Activated CD8-positive, alpha-beta T cell treated with anti-CD3 and anti-CD28 coated beads for 36 hours (primary cell): ENCODE results near the gene ADGRF3. TPM values are rescaled to one million over a fixed set of nuclear protein-coding genes. Genes with fewer than 3 reads are reported as not detected.
"Not testable (repeated sequence)": the region's sequence is repeated elsewhere in the genome, so short reads cannot be mapped to it uniquely, and the experiment has no call there.

Experiments
- ATAC-seq: fragments of 200-7000 bp; cut with Tn5 transposase; one replicate; pipeline ENCODE4 v1.10.0; 2021; ENCODE audit warnings: mild to moderate bottlenecking, moderate library complexity
- CTCF ChIA-PET: fragments of 350-600 bp; sonication (Branson Sonifier 250); formaldehyde crosslinking; loops from one replicate; lab custom pipeline; 2021; ENCODE audit warnings: antibody characterized with exemption; lab: Charles Lee
- POLR2A ChIA-PET: fragments of 350-600 bp; sonication (Branson Sonifier 250); formaldehyde crosslinking; loops from one replicate; lab custom pipeline; 2021; ENCODE audit warnings: antibody characterized with exemption; lab: Charles Lee
- DNase-seq: peaks from one replicate; pipeline ENCODE4 v3.0.0-alpha.2; 2020
- H3K27ac Mint-ChIP-seq: one replicate; pipeline ENCODE4 v1.8.0; 2021; ENCODE audit warnings: mild to moderate bottlenecking, mixed read lengths
- H3K27me3 Mint-ChIP-seq: one replicate; pipeline ENCODE4 v1.8.0; 2021; ENCODE audit warnings: mixed read lengths
- H3K36me3 Mint-ChIP-seq: one replicate; pipeline ENCODE4 v1.8.0; 2021; ENCODE audit warnings: low read depth, mixed read lengths
- H3K4me1 Mint-ChIP-seq: one replicate; pipeline ENCODE4 v1.8.0; 2021; ENCODE audit warnings: low read depth, mixed read lengths
- H3K4me3 Mint-ChIP-seq: one replicate; pipeline ENCODE4 v1.8.0; 2021; ENCODE audit warnings: mild to moderate bottlenecking, moderate library complexity, mixed read lengths
- H3K9me3 Mint-ChIP-seq: one replicate; pipeline ENCODE4 v1.8.0; 2021; ENCODE audit warnings: mixed read lengths
- CTCF ChIP-seq: fragments of 200-600 bp; IDR thresholded peaks from one replicate; pipeline ENCODE4 v1.8.0; 2022; ENCODE audit warnings: antibody characterized with exemption, mild to moderate bottlenecking
- intact Hi-C: fragments of 100-400 bp; cut with micrococcal nuclease; formaldehyde crosslinking; loops from one replicate; pipeline ENCODE4 v1.10.0; 2022
- total RNA-seq, 2 experiments: library from RNA; stranded (reverse); gene quantifications; one replicate each; pipeline ENCODE4 v1.2.3, GENCODE V29; 2021

Gene ADGRF3
- total RNA-seq, 2 experiments from 2014 or later, result 4.8 to 5.7 TPM

- no peak for DNase-seq
- CTCF ChIA-PET, result interaction anchor here (1.6 kb wide), 1 partner anchor 376 kb away, joined by 3 read pairs; no protein-coding TSS in a partner anchor
- ATAC-seq, result no peak
- POLR2A ChIA-PET, result no interaction called here
- no peaks in the 10 kb centered on the region for H3K27me3 Mint-ChIP-seq
- H3K9me3 Mint-ChIP-seq, result no peaks in the 10 kb centered on the region
- TF ChIP-seq CTCF, result no peak
- no peak overlapping the region for H3K4me3 Mint-ChIP-seq
- no peaks in the 10 kb centered on the region for H3K36me3 Mint-ChIP-seq
- no peak overlapping the region for H3K27ac Mint-ChIP-seq
- intact Hi-C loops, result no loop called here
- peaks cover 21% of the 10 kb centered on the region for H3K4me1 Mint-ChIP-seq
Measured at GRCh38 chr2:26327291-26328272, 19.0 kb downstream of the ADGRF3 start.

- H3K4me3 Mint-ChIP-seq, result no peak overlapping the region
- no peak for TF ChIP-seq CTCF
- H3K9me3 Mint-ChIP-seq, result no peaks in the 10 kb centered on the region
- H3K27me3 Mint-ChIP-seq, result no peaks in the 10 kb centered on the region
- POLR2A ChIA-PET, result no interaction called here
- H3K4me1 Mint-ChIP-seq, result peaks cover 21% of the 10 kb centered on the region
- no peaks in the 10 kb centered on the region for H3K36me3 Mint-ChIP-seq
- ATAC-seq (peak; percentile 19), DNase-seq (no peak)
- H3K27ac Mint-ChIP-seq, result peak overlapping the region; percentile 20
- intact Hi-C loops, result no loop called here
- CTCF ChIA-PET, result interaction anchor here (1.6 kb wide), 1 partner anchor 375 kb away, joined by 3 read pairs; no protein-coding TSS in a partner anchor
Measured at GRCh38 chr2:26326514-26326913, 20.1 kb downstream of the ADGRF3 start.

- ATAC-seq (no peak), DNase-seq (no peak)
- Mint-ChIP-seq H3K27ac (no peak overlapping the region), H3K36me3 (no peaks in the 10 kb centered on the region), H3K27me3 (no peaks in the 10 kb centered on the region), H3K4me3 (no peak overlapping the region), H3K4me1 (peaks cover 21% of the 10 kb centered on the region), H3K9me3 (no peaks in the 10 kb centered on the region)
- CTCF ChIA-PET, result interaction anchor here (0.9 kb wide), 1 partner anchor 143 kb away, joined by 3 read pairs; no protein-coding TSS in a partner anchor
- POLR2A ChIA-PET, result no interaction called here
- no peak for TF ChIP-seq CTCF
- intact Hi-C loops, result no loop called here
Measured at GRCh38 chr2:26325851-26326250, 20.7 kb downstream of the ADGRF3 start.

- H3K36me3 Mint-ChIP-seq, result no peaks in the 10 kb centered on the region
- ChIA-PET CTCF (interaction anchor here (0.9 kb wide), 1 partner anchor 144 kb away, joined by 3 read pairs; no protein-coding TSS in a partner anchor), POLR2A (interaction anchor here (0.9 kb wide), 1 partner anchor 80 kb away, joined by 3 read pairs; no protein-coding TSS in a partner anchor)
- H3K9me3 Mint-ChIP-seq, result no peaks in the 10 kb centered on the region
- TF ChIP-seq CTCF, result no peak
- H3K4me3 Mint-ChIP-seq, result no peak overlapping the region
- H3K27me3 Mint-ChIP-seq, result no peaks in the 10 kb centered on the region
- intact Hi-C loops, result no loop called here
- no peak for DNase-seq
- peaks cover 16% of the 10 kb centered on the region for H3K4me1 Mint-ChIP-seq
- ATAC-seq, result no peak
- no peak overlapping the region for H3K27ac Mint-ChIP-seq
Measured at GRCh38 chr2:26324903-26325302, 21.7 kb downstream of the ADGRF3 start.

- H3K27me3 Mint-ChIP-seq, H3K4me3 Mint-ChIP-seq, CTCF ChIA-PET, H3K27ac Mint-ChIP-seq, DNase-seq, intact Hi-C loops, H3K9me3 Mint-ChIP-seq, H3K36me3 Mint-ChIP-seq, ATAC-seq: not testable (repeated sequence)
- H3K4me1 Mint-ChIP-seq, result peaks cover 13% of the 10 kb centered on the region
- POLR2A ChIA-PET, result interaction anchor here (0.9 kb wide), 1 partner anchor 79 kb away, joined by 3 read pairs; no protein-coding TSS in a partner anchor
Measured at GRCh38 chr2:26324479-26324878, 22.1 kb downstream of the ADGRF3 start.
